ENCODE data around the gene RFNG. TPM values are rescaled to one million over a fixed set of nuclear protein-coding genes. Genes with fewer than 3 reads are reported as not detected.

Gene RFNG
- total RNA-seq, 2 experiments from 2014 or later, result 26.3 to 28.4 TPM

- no peaks in the 10 kb centered on the region for H3K4me1 Mint-ChIP-seq
- CTCF ChIA-PET, result no interaction called here
- POLR2A ChIA-PET, result interaction anchor here (1.5 kb wide), 1 partner anchor 12 kb away, joined by 3 read pairs; no protein-coding TSS in a partner anchor
- no peaks in the 10 kb centered on the region for H3K9me3 Mint-ChIP-seq
- no peak overlapping the region for H3K27ac Mint-ChIP-seq
- no peak overlapping the region for H3K4me3 Mint-ChIP-seq
- H3K36me3 Mint-ChIP-seq (ENCODE audit: low read depth), result peaks cover 36% of the 10 kb centered on the region
- H3K27me3 Mint-ChIP-seq, result no peaks in the 10 kb centered on the region
- DNase-seq, result no peak
Observed at GRCh38 chr17:82085931-82086764, 34.5 kb upstream of the RFNG start.

DNA sequence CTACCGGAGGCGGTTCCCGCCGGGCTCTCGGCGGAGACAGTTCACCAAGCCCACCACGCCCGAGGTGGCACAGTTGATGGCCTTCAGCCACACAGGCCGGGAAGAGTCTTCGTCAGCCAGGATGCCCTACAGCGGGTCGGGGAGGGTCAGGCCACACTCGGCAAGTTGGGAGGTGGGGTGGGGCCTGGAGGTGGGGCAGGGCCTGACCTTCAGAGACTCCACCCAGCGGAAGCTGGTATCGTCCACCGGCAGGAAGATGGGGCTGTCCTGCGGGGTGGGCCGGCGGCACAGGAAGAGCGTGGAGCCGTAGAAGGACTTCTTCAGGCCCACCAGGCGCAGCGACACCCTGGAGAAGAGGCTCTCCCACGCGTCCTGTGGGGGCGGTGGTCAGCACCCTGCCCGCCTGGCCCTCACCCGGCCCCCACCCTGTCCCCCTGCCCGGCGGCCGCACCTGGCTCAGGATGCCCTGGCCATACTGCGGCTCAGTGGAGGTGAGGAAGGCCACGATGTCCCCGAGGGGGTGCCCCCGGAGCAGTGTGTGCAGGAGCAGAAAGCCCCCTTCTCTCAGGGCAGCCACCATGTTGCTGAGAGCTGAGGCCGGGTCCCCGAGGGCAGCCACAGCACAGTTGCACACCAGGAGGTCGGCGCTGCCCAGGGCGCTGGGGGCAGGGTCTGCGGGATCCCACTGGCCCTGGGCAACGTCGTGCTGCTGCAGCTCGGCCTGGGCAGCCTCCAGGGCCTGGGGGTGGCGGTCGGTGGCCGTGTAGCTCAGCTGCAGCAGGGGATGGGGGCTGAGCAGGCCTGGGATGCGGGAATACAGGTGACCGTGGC is 33.6 kb upstream of the RFNG start:
- ChIA-PET CTCF (no interaction called here), POLR2A (no interaction called here)
- no peak overlapping the region for H3K4me3 Mint-ChIP-seq
- DNase-seq, result no peak
- no peaks in the 10 kb centered on the region for H3K4me1 Mint-ChIP-seq
- H3K9me3 Mint-ChIP-seq, result no peaks in the 10 kb centered on the region
- peaks cover 32% of the 10 kb centered on the region for H3K36me3 Mint-ChIP-seq (ENCODE audit: low read depth)
- H3K27me3 Mint-ChIP-seq, result no peaks in the 10 kb centered on the region
- H3K27ac Mint-ChIP-seq, result no peak overlapping the region

DNA sequence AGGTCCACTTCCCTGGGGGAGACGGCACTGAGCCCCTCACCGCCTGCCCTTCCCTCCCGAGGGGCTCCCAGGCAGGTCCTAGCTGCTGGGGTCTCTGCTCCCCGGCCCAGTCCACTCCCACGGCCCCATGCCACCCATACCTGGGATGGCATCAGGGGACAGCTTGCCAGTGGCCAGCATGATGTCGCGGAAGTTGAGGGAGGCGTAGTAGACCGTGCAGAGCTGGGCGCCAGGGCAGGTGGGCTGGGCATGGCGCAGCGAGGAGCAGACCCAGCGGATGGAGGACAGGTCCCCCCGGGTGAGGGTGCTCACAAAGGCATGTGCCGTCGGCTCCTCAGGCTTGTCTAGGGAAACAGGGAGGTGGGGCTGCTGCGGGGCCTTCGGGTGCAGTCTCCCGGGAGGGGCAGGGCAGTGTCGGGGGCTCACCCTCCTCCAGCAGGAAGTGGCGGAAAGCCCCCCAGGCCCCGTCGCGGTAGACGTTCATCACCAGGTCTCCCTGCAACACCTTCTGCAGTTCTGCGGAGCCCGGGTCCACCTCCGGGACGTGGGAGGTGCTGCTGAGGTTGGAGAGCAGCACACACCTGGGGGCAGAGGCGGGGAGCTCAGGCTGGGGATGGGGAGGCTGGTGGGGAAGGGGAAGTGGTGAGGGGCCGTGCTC is 32.9 kb upstream of the RFNG start:
- H3K27me3 Mint-ChIP-seq, result no peaks in the 10 kb centered on the region
- no peak overlapping the region for H3K4me3 Mint-ChIP-seq
- ChIA-PET POLR2A (no interaction called here), CTCF (no interaction called here)
- H3K9me3 Mint-ChIP-seq, result no peaks in the 10 kb centered on the region
- no peaks in the 10 kb centered on the region for H3K4me1 Mint-ChIP-seq
- no peak for DNase-seq
- H3K27ac Mint-ChIP-seq, result no peak overlapping the region
- peaks cover 37% of the 10 kb centered on the region for H3K36me3 Mint-ChIP-seq (ENCODE audit: low read depth)

DNA sequence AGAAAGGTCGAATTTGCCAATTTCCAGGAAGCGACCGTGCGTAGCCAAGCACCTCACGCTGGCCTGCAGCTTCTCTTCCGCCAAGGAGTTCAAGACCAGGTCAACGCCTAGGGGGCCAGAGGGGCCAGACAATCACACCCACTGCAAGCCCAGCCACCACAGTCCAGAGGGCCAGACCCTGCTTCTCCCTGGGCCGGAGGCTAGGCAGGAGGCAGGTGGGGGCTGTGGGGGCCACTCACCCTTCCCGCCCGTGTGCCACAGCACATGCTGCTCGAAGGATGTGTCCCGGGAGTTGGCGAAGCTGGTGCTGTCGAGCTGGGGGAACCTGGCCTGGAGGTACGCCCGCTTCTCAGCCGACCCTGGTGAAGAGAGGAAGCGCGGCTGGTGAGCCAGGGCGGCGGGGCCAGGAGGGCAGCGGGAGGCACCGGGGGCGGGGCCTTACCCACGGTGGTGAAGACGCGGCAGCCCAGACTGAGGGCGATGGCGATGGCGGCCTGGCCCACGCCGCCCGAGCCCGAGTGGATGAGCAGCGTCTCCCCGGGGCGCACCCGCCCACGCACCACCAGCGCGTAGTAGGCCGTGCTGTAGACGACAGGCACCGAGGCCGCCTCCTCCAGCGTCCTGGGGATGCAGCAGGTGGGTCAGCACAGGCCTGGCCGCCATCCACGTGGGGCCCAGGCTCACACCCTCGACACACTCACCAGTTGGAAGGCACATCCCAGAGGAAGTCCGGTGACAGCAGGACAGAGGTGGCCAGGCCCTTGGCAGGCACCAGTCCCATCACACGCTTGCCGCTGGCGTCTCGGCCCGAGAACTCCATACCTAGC is 32.1 kb upstream of the RFNG start:
- Mint-ChIP-seq H3K36me3 (ENCODE audit: low read depth) (peaks cover 35% of the 10 kb centered on the region), H3K4me3 (no peak overlapping the region), H3K27ac (no peak overlapping the region), H3K4me1 (no peaks in the 10 kb centered on the region), H3K9me3 (no peaks in the 10 kb centered on the region), H3K27me3 (no peaks in the 10 kb centered on the region)
- CTCF ChIA-PET, result interaction anchor here (1.4 kb wide), 1 partner anchor 46 kb away, joined by 4 read pairs; the partner anchor contains the start of gene DCXR
- POLR2A ChIA-PET, result interaction anchor here (1.2 kb wide), 1 partner anchor 10 kb away, joined by 3 read pairs; no protein-coding TSS in a partner anchor
- DNase-seq, result no peak

DNA sequence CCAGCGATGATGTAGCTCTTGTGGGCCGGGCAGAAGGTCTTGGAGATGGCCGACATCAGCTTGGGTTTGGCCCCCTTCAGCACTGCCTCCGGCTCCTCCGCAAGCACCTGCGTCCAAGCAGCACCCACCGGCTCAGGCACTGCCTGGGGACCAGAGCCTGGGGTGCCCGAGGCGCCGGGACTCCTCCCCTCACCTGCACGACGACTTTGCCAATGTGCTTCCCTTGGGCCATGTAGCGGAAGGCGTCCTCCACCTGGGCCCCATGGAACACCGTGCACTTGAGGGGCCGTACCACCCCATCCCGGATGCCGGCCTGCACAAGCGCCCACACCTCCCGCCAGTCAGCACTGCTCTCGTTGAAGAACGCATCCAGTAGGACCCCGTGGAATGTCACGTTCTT is 31.4 kb upstream of the RFNG start:
- Mint-ChIP-seq H3K36me3 (ENCODE audit: low read depth) (peaks cover 34% of the 10 kb centered on the region), H3K27ac (no peak overlapping the region), H3K27me3 (no peaks in the 10 kb centered on the region), H3K4me3 (no peak overlapping the region), H3K4me1 (no peaks in the 10 kb centered on the region), H3K9me3 (no peaks in the 10 kb centered on the region)
- no peak for DNase-seq
- CTCF ChIA-PET, result interaction anchor here (1.4 kb wide), 1 partner anchor 45 kb away, joined by 4 read pairs; the partner anchor contains the start of gene DCXR
- POLR2A ChIA-PET, result interaction anchor here (1.2 kb wide), 1 partner anchor 9 kb away, joined by 3 read pairs; no protein-coding TSS in a partner anchor

GRCh38 chr17:82082456-82082855 is 30.8 kb upstream of the RFNG start:
- Mint-ChIP-seq H3K9me3 (no peaks in the 10 kb centered on the region), H3K36me3 (ENCODE audit: low read depth) (peaks cover 33% of the 10 kb centered on the region), H3K27me3 (no peaks in the 10 kb centered on the region), H3K4me3 (no peak overlapping the region), H3K27ac (no peak overlapping the region), H3K4me1 (no peaks in the 10 kb centered on the region)
- DNase-seq, result no peak
- ChIA-PET CTCF (interaction anchor here (1.4 kb wide), 1 partner anchor 45 kb away, joined by 4 read pairs; the partner anchor contains the start of gene DCXR), POLR2A (interaction anchor here (1.2 kb wide), 1 partner anchor 9 kb away, joined by 3 read pairs; no protein-coding TSS in a partner anchor)

DNA sequence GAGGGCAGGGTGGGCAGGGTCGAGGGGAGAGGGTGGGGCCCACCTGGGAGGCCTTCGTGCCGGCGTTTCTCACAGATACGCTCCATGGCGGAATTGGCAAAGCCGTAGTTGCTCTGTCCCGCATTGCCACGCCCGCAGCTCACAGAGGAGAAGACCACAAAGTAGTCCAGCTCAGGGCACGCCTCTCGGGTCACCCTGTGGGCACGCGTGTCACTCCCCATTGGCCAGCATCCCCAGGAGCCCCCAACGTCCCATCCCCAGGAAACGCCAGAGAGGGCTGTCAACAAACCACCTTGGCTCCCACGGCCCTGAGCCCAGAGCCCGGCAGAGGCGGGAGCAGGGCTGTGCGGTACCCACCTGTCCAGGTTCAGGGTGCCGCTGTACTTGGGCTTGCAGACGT is 30.4 kb upstream of the RFNG start:
- H3K9me3 Mint-ChIP-seq, result no peaks in the 10 kb centered on the region
- ChIA-PET CTCF (no interaction called here), POLR2A (interaction anchor here (1.5 kb wide), 1 partner anchor 16 kb away, joined by 4 read pairs; no protein-coding TSS in a partner anchor)
- DNase-seq, result no peak
- H3K4me3 Mint-ChIP-seq, result no peak overlapping the region
- peaks cover 33% of the 10 kb centered on the region for H3K36me3 Mint-ChIP-seq (ENCODE audit: low read depth)
- no peaks in the 10 kb centered on the region for H3K4me1 Mint-ChIP-seq
- no peak overlapping the region for H3K27ac Mint-ChIP-seq
- H3K27me3 Mint-ChIP-seq, result no peaks in the 10 kb centered on the region

- Mint-ChIP-seq H3K4me3 (no peak overlapping the region), H3K4me1 (no peaks in the 10 kb centered on the region), H3K9me3 (no peaks in the 10 kb centered on the region), H3K36me3 (ENCODE audit: low read depth) (peaks cover 33% of the 10 kb centered on the region), H3K27ac (no peak overlapping the region), H3K27me3 (no peaks in the 10 kb centered on the region)
- POLR2A ChIA-PET, result interaction anchor here (1.5 kb wide), 1 partner anchor 15 kb away, joined by 4 read pairs; no protein-coding TSS in a partner anchor
- CTCF ChIA-PET, result no interaction called here
- no peak for DNase-seq
Observed at GRCh38 chr17:82081546-82081945, 29.9 kb upstream of the RFNG start.

DNA sequence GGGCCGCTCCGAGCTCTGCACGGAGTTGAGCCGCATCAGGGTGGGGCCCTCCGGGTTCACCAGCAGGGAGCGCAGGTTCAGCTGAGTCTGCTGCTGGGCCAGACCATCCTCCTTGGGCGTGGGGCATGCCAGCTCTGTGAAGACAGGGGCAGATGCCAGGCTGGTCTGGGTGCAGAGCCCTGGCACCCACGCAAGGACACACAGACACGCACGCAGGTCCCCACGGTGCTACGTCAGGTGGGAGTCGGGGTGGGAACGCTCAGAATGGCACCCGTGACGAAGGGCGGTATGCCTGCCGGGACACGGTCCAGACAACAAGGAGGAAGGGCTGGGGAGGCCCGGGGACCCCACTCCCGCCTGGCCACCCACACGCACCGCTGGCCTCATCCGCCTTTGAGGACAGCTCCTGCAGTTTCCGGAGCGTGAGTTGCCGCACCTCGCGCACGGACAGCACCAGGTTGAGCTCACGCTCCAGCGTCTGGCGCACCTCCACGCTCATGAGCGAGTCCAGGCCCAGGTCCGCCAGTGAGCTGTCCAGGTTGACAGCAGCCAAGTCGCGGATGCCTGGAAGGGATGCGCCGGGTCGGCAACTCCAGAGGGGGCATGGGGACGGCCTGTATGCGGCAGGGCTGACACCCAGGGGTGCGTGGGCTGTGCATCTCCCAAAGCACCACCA is 29.3 kb upstream of the RFNG start:
- H3K36me3 Mint-ChIP-seq (ENCODE audit: low read depth), result peaks cover 33% of the 10 kb centered on the region
- H3K9me3 Mint-ChIP-seq, result no peaks in the 10 kb centered on the region
- no peak overlapping the region for H3K27ac Mint-ChIP-seq
- POLR2A ChIA-PET, result interaction anchor here (1.5 kb wide), 1 partner anchor 15 kb away, joined by 4 read pairs; no protein-coding TSS in a partner anchor
- CTCF ChIA-PET, result no interaction called here
- H3K27me3 Mint-ChIP-seq, result no peaks in the 10 kb centered on the region
- no peak for DNase-seq
- no peaks in the 10 kb centered on the region for H3K4me1 Mint-ChIP-seq
- no peak overlapping the region for H3K4me3 Mint-ChIP-seq

GRCh38 chr17:82080048-82080788 is 28.6 kb upstream of the RFNG start:
- ChIA-PET CTCF (no interaction called here), POLR2A (interaction anchor here (1.5 kb wide), 1 partner anchor 14 kb away, joined by 4 read pairs; no protein-coding TSS in a partner anchor)
- no peak overlapping the region for H3K4me3 Mint-ChIP-seq
- no peak for DNase-seq
- H3K27ac Mint-ChIP-seq, result no peak overlapping the region
- H3K36me3 Mint-ChIP-seq (ENCODE audit: low read depth), result peaks cover 33% of the 10 kb centered on the region
- H3K9me3 Mint-ChIP-seq, result no peaks in the 10 kb centered on the region
- no peaks in the 10 kb centered on the region for H3K4me1 Mint-ChIP-seq
- no peaks in the 10 kb centered on the region for H3K27me3 Mint-ChIP-seq

- no peak for DNase-seq
- Mint-ChIP-seq H3K27me3 (no peaks in the 10 kb centered on the region), H3K9me3 (no peaks in the 10 kb centered on the region), H3K4me1 (no peaks in the 10 kb centered on the region), H3K4me3 (no peak overlapping the region), H3K27ac (no peak overlapping the region), H3K36me3 (ENCODE audit: low read depth) (peaks cover 29% of the 10 kb centered on the region)
- ChIA-PET CTCF (no interaction called here), POLR2A (no interaction called here)
Observed at GRCh38 chr17:82079001-82079677, 27.5 kb upstream of the RFNG start.
